HG02973 (cell line): ENCODE results near the gene GNA14.
"Not testable (repeated sequence)": the region's sequence is repeated elsewhere in the genome, so short reads cannot be mapped to it uniquely, and the experiment has no call there.

Source experiments
- ATAC-seq: cut with Tn5 transposase; IDR thresholded peaks from one replicate; pipeline ENCODE4 v1.9.1; 2021; ENCODE audit warnings: moderate library complexity; ENCODE audit not compliant: unreplicated experiment

The GNA14 gene

DNA sequence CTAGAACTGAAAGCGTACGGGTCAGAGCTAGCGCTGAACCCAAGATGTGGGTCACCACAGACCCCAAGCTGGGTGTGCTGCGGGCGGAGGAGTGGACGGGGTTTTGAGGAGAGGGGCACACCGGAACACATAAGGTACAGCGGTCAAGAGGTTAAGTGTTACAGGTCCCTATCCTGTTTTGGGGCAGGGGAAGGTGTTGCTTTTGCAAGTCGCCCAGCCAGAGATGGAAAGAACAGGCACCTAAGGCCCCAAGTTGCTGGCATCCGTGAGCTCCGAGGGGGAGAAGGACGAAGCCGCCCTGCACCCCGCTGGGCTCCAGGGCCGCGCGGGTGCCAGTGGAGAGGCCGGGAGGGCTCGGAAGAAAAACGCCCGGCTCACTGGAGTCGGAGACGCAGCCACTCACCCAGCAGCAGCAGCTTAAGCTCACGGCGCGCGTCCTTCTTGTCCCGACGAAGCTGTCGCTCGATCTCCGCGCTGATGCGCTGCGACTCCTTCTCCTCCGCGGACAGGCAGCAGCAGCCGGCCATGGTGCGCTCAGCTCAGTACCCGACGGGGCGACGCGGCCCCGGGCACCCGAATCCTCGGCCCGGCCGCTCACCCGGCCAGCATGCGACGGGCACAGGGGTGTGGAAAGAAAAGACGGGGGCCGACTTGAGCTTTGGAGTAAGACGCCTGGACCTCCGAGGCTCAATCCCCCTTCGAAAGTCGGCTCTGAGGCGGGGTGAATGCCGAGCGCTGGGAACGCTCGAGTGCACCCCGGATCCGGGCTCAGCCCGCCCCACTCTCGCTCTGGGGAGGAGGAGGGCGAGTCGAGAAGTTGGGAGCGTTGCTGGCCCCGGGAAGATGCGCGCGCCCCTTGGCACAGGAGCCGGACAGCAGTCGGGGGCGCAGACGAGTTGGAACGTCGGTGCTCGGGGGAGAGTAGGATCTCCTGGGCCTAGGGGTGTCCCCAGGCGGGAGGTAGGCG is 572 bp downstream of the GNA14 start:
- ATAC-seq, result no peak

- no peak for ATAC-seq
These were observed 4.3 kb downstream of the GNA14 start for GRCh38 chr9:77643871-77644270.

DNA sequence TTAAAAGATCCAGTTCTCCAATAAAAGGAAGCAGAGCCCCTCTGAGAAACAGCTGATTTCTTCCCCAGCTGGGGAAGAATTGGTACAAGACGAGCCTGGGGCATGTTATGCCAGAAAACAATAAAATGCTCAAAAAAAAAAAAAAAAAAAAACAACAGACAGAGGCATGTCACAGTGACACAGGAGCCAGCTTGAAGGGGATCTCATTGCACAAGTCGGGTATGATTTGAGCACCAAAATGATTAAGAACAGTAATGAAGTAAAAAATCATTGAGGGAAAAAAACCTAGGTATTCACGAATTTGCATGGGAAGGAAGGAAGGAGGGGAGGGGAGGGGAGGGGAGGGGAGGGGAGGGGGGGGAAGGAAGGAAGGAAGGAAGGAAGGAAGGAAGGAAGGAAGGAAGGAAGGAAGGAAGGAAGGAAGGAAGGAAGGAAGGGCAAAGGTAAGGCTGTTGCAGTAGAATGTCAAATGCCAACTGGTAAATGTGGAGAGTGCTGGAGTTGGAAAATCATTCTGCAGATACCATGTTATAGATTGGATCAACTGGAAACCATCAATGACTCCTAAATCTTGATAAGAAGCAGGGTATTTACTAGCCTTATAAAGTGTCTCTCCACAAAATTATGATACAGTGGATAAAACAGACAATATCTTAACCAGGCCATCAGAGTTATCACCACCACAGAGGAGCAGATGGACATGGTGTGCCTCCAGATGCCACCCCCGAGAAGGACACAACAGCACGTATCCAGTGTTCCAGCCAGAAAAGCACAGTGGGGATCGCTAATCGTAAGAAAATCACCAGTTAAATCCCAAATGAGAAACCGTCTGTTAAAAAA is 7.2 kb downstream of the GNA14 start:
- ATAC-seq, result no peak

GRCh38 chr9:77632652-77633051 is 15.5 kb downstream of the GNA14 start:
- no peak for ATAC-seq

DNA sequence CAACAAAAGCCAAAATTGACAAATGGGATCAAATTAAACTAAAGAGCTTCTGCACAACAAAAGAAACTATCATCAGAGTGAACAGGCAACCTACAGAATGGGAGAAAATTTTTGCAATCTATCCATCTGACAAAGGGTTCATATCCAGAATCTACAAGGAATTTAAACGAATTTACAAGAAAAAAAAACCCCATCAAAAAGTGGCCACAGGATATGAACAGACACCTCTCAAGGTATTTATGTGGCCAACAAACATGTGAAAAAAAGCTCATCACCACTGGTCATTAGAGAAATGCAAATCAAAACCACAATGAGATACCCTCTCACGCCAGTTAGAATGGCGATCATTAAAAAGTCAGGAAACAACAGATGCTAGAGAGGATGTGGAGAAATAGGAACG is 19.3 kb downstream of the GNA14 start:
- ATAC-seq, result not testable (repeated sequence)

- no peak for ATAC-seq
These were observed 31.9 kb downstream of the GNA14 start for GRCh38 chr9:77616191-77616590.

DNA sequence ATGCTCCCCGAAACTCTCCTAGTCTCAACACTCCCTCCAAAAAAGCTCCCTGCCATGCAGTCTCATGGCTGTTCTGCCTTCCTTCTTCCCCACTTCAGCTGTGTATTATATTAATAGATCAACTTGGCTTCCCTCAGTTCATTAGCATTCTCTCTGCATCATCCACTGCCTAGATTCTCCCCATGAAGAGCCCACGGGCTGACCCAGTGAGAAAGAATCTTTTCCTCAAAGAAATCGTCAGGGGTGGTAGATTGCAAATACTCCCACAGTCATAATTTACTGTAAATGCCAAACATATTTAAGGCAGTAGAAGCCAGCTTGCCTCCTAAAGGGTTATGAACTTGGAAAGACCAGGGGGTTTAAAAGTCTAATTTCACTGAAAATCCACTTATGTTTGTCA is 33.5 kb downstream of the GNA14 start:
- ATAC-seq, result no peak

- ATAC-seq, result no peak
These were observed 41.6 kb downstream of the GNA14 start for GRCh38 chr9:77606526-77606925.

GRCh38 chr9:77605449-77606220 is 42.5 kb downstream of the GNA14 start:
- ATAC-seq, result no peak

- ATAC-seq, result no peak
These were observed 43.8 kb downstream of the GNA14 start for GRCh38 chr9:77604316-77604715.

DNA sequence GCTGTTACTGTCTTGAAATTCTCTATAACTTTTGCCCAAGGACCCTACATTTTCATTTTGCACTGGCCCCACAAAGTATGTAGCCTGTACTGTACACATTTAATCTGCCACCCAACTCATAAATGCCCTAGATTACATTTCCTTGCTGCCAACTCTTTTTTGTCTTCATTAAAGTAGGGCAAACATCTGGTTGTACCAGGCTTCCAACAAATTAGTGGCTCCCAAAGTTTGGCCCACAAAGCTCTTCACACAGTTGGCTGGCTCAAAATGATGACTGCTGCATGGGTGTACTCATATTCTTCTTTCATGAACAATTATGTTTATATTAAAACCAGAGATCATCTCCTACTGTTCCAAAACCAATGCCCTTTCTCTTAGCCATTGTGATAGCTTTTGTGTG is 45.3 kb downstream of the GNA14 start:
- no peak for ATAC-seq

GRCh38 chr9:77601476-77602099 is 46.5 kb downstream of the GNA14 start:
- no peak for ATAC-seq

- ATAC-seq, result no peak
These were observed 47.3 kb downstream of the GNA14 start for GRCh38 chr9:77600810-77601209.

DNA sequence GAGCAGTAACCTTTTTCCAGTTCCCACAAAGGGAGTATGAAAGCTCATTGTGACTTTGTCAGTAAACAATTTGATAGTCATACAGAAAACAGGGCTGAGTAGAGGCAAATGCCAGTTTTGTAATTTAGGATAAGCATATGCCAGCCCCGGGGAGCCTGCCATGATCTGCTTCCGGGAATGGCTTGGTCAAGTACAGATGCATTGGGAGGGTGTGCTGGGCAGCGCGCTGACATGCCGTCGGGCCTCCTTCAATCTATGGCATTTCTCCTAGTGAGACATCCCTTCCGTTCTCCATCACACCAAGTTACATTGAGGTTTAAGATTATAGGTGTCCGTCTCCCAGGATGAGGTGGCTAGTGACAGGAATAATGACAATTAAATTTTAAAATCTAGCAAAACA is 48.6 kb downstream of the GNA14 start:
- no peak for ATAC-seq

GRCh38 chr9:77598991-77599390 is 49.1 kb downstream of the GNA14 start:
- no peak for ATAC-seq

GRCh38 chr9:77598524-77598923 is 49.6 kb downstream of the GNA14 start:
- no peak for ATAC-seq

DNA sequence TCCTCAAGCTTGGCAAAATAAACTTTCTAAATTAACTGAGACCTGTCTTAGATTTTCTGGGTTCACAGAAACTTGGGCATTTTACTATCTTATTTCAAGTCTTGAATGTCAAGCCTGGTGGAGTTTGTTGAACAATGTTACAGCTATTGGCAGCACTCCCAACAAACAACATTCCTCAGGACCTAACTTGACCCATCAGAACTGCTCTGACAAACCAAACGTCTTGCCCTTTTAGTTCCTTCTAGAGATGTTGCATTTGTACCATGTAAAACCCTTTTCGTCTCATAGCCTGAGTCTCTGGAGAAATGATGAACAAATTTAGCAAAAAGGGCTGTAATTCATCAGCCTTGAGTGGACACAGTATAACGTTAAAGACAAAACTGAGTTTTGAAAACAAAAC is 51.1 kb downstream of the GNA14 start:
- no peak for ATAC-seq

GRCh38 chr9:77595426-77596095 is 52.6 kb downstream of the GNA14 start:
- ATAC-seq, result no peak

GRCh38 chr9:77594963-77595362 is 53.2 kb downstream of the GNA14 start:
- ATAC-seq, result no peak

- ATAC-seq, result no peak
These were observed 54.6 kb downstream of the GNA14 start for GRCh38 chr9:77593528-77593927.
